Measurements from ENCODE around the gene PSIP1. TPM values are rescaled to one million over a fixed set of nuclear protein-coding genes. Genes with fewer than 3 reads are reported as not detected.

PSIP1 gene
- 100 to 1,000 TPM in 1 of 2 donors, 10 to 100 TPM in 1; 68.2 to 100 TPM for total RNA-seq

- TF ChIP-seq CTCF (IDR thresholded peaks at IDR 0.05) = peak; percentile 48
- H3K36me3 ChIP-seq = peaks cover 12% of the 10 kb centered on the region
- H3K9me3 ChIP-seq = no peaks in the 10 kb centered on the region
- DNase-seq (ENCODE audit: low spot score) = peak; percentile 8
- peaks cover 23 to 32% of the 10 kb centered on the region in 2 donors for H3K4me1 ChIP-seq (ENCODE audit: control insufficient read depth in 1 of 2, low read depth in 2 of 2)
- H3K4me3 ChIP-seq = peak within 1 kb of the TSS; percentile 90
- ATAC-seq (ENCODE audit: insufficient number of reproducible peaks, low FRiP score, low read depth) = peak; percentile 69
- H3K27ac ChIP-seq = peak within 1 kb of the TSS; percentile 82 to 93
- no peaks in the 10 kb centered on the region for H3K27me3 ChIP-seq (replicated peaks; ENCODE audit: insufficient read depth)
Observed at GRCh38 chr9:15510789-15511575, at the start of gene PSIP1. Gene PSIP1 (minus strand): TSS chr9:15510970. CDS start chr9:15510188, 782 bp downstream.

GRCh38 chr9:15553528-15553898, 42.7 kb upstream of the PSIP1 start:
- ATAC-seq (ENCODE audit: insufficient number of reproducible peaks, low FRiP score, low read depth) (no peak), DNase-seq (ENCODE audit: low spot score) (no peak)
- Histone ChIP-seq H3K27me3 (replicated peaks; ENCODE audit: insufficient read depth) (no peaks in the 10 kb centered on the region), H3K9me3 (no peaks in the 10 kb centered on the region), H3K36me3 (no peaks in the 10 kb centered on the region), H3K27ac (peak overlapping the region; percentile 69 to 80), H3K4me3 (peak overlapping the region; percentile 90), H3K4me1 (ENCODE audit: control insufficient read depth in 1 of 2, low read depth in 2 of 2) (no peaks in the 10 kb centered on the region)
- TF ChIP-seq CTCF (IDR thresholded peaks at IDR 0.05) = no peak

GRCh38 chr9:15552636-15553527, 42.1 kb upstream of the PSIP1 start, which contains the start of gene CCDC171:
Gene CCDC171 (plus strand): TSS chr9:15553043. CDS start chr9:15564089, 11,046 bp downstream.
- DNase-seq (ENCODE audit: low spot score) (peak; percentile 74), ATAC-seq (ENCODE audit: insufficient number of reproducible peaks, low FRiP score, low read depth) (peak; percentile 94)
- no peaks in the 10 kb centered on the region for H3K9me3 ChIP-seq
- H3K27me3 ChIP-seq (replicated peaks; ENCODE audit: insufficient read depth) = no peaks in the 10 kb centered on the region
- peak within 1 kb of the TSS; percentile 69 to 80 for H3K27ac ChIP-seq
- H3K4me3 ChIP-seq = peak within 1 kb of the TSS; percentile 90
- no peak for TF ChIP-seq CTCF (IDR thresholded peaks at IDR 0.05)
- H3K36me3 ChIP-seq = no peaks in the 10 kb centered on the region
- no peaks in the 10 kb centered on the region for H3K4me1 ChIP-seq (ENCODE audit: control insufficient read depth in 1 of 2, low read depth in 2 of 2)

- H3K36me3 ChIP-seq = no peaks in the 10 kb centered on the region
- no peak overlapping the region for H3K27ac ChIP-seq
- ATAC-seq (ENCODE audit: insufficient number of reproducible peaks, low FRiP score, low read depth) (no peak), DNase-seq (ENCODE audit: low spot score) (no peak)
- no peaks in the 10 kb centered on the region for H3K27me3 ChIP-seq (replicated peaks; ENCODE audit: insufficient read depth)
- TF ChIP-seq CTCF (IDR thresholded peaks at IDR 0.05) = no peak
- H3K9me3 ChIP-seq = no peaks in the 10 kb centered on the region
- H3K4me3 ChIP-seq = no peak overlapping the region
- H3K4me1 ChIP-seq (ENCODE audit: control insufficient read depth in 1 of 2, low read depth in 2 of 2) = no peaks in the 10 kb centered on the region
Observed at GRCh38 chr9:15549611-15550010, 38.8 kb upstream of the PSIP1 start.

All from thoracic aorta (tissue), 2 donors.